ENCODE data around the gene LUC7L3.
"Not testable (repeated sequence)": the region's sequence is repeated elsewhere in the genome, so short reads cannot be mapped to it uniquely, and the experiment has no call there.

LUC7L3 gene, protein sequence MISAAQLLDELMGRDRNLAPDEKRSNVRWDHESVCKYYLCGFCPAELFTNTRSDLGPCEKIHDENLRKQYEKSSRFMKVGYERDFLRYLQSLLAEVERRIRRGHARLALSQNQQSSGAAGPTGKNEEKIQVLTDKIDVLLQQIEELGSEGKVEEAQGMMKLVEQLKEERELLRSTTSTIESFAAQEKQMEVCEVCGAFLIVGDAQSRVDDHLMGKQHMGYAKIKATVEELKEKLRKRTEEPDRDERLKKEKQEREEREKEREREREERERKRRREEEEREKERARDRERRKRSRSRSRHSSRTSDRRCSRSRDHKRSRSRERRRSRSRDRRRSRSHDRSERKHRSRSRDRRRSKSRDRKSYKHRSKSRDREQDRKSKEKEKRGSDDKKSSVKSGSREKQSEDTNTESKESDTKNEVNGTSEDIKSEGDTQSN
- total RNA-seq, result 15.0 to 66.5 (median 38.5) reads per million in 18 experiments

DNA sequence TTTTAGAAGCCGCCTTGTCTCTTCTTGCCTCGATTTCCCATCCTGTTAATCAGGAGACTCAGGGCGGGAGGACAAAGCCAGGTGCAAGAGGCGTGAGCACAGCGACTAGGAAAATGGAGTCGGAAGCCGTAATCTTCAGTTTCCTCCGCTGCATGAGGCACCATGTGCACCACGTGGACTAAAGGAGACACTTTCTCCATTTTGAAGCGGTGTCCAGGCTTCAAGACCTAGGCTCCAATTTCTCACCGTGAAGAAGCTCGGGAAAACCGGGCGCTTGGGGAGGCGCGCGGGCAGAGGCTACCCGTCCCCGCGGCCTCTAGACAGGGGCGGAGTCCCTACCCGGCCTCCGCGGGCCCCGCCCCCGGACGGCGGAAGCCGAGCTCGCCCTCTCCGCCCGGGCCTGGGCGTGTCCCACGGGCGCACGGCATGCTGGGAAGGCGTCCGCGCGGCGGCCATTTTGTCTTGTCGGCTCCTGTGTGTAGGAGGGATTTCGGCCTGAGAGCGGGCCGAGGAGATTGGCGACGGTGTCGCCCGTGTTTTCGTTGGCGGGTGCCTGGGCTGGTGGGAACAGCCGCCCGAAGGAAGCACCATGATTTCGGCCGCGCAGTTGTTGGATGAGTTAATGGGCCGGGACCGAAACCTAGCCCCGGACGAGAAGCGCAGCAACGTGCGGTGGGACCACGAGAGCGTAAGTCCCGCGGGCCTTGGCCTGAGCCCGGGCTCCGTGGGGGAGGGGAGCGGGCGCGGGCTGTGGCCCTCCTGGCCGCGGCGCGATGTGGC, at the start of gene LUC7L3:
Gene LUC7L3, plus strand, starts transcription at position 460 of the 780 bp plus-strand sequence. Its CDS starts 130 bp downstream, at position 590.
- peak; percentile 94 to 95 for DNase-seq

DNA sequence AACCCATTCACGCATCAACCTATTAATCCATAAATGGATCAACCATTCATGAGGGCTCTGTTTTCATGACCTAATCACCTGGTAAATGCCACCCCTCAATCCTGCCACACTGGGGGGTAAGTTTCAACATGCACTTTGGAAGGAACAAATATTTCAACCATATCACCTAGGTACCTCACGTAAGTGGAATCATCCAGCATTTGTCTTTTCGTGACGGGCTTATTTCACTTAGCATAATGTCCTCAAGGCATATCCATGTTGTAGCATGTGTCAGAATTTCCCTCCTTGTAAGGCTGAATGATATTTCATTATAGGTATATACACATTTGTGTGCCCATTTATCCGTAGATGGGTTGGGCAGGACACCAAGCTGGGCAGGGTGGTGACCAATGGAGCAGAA, 47.3 kb upstream of the LUC7L3 start:
- no peak for DNase-seq

DNA sequence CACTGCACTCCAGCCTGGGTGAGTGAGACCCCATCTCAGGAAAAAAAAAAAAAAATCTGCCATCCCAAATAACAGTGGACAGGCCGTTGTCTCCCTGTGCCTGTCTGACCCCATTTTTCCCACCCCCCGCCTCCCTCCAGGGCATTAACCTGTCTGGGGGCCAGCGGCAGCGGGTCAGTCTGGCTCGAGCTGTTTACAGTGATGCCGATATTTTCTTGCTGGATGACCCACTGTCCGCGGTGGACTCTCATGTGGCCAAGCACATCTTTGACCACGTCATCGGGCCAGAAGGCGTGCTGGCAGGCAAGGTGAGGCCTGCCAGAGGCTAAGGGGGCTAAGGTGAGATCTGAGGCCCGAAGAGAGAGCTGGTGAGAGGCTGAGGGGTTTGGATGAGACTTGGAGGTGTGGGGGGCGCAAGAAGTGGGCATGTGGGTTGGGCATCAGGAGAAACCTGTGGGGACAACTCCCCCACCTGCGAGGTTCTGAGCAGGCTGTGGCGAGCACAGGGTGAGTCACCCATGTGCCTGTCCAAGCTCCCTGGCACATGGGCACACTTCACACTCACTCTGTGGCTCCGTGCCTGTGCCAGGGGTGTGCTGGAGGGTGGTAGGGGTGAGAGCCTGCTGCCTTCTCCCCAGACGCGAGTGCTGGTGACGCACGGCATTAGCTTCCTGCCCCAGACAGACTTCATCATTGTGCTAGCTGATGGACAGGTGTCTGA, 46.4 kb upstream of the LUC7L3 start:
- DNase-seq, result no peak

DNA sequence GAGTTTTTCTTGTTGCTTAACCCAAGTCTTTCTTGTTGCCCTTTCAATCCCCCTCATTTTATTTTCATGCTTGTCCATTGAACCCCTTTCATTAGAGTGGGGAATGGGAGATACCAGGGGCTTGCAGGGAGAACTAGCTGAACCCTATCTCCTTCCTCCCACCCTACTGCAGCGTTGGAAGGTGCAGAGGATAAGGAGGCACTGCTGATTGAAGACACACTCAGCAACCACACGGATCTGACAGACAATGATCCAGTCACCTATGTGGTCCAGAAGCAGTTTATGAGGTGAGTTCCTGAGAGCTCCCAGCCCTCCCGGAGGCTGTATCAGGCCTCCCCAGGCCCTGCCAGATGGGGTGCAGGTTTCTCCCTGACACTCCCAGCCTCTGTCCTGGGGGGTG, 44.2 kb upstream of the LUC7L3 start:
- DNase-seq, result no peak

DNA sequence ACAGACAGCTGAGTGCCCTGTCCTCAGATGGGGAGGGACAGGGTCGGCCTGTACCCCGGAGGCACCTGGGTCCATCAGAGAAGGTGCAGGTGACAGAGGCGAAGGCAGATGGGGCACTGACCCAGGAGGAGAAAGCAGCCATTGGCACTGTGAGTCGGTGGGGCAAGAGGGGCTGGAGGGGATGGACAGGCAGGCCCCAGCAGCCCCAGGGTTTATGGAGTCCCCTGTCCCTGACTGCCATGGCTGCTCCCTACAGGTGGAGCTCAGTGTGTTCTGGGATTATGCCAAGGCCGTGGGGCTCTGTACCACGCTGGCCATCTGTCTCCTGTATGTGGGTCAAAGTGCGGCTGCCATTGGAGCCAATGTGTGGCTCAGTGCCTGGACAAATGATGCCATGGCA, 43.8 kb upstream of the LUC7L3 start:
- no peak for DNase-seq

DNA sequence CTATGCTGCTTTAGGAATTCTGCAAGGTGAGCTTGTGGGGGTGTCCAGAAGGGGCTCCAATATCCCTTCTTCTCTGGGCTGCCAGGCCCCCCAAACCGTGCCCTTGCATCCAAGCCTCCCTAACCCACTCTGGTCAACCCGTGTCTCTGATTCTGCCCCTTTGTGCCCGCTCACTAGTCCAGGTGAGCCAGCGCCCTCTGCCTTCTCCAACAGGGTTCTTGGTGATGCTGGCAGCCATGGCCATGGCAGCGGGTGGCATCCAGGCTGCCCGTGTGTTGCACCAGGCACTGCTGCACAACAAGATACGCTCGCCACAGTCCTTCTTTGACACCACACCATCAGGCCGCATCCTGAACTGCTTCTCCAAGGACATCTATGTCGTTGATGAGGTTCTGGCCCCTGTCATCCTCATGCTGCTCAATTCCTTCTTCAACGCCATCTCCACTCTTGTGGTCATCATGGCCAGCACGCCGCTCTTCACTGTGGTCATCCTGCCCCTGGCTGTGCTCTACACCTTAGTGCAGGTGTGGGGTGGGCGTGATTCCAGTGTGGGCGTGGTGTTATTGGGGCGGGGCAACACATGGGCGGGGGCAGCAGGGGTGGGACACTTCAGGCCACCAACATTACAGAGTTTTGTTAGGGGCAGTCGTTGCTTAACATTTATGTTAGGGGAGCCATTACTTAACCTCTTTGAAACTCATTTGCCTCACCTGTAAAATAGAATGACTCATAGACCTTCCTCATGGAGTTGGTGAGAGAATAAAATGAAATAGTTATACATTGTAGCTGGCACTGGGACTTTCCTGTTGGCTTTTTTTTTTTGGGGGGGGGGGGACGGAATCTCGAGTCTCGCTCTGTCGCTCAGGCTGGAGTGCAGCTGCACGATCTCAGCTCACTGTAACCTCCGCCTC, 43.1 kb upstream of the LUC7L3 start:
- DNase-seq, result no peak

DNA sequence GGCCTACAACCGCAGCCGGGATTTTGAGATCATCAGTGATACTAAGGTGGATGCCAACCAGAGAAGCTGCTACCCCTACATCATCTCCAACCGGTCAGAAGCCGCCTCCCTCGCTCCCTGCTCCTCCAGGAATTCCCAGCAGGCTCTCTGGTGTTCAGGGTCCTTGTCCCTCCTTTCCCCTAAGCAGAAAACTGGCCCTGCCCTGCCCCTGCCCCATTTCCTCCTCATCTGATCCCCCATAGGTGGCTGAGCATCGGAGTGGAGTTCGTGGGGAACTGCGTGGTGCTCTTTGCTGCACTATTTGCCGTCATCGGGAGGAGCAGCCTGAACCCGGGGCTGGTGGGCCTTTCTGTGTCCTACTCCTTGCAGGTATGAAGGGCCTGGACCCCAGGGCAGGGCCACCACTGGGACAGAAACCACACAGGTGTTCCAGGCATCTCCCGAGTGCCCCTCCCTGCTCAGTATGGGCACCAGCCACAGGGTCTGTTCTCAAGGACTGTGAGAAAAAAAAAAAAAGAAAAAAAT, 41.5 kb upstream of the LUC7L3 start:
- no peak for DNase-seq

DNA sequence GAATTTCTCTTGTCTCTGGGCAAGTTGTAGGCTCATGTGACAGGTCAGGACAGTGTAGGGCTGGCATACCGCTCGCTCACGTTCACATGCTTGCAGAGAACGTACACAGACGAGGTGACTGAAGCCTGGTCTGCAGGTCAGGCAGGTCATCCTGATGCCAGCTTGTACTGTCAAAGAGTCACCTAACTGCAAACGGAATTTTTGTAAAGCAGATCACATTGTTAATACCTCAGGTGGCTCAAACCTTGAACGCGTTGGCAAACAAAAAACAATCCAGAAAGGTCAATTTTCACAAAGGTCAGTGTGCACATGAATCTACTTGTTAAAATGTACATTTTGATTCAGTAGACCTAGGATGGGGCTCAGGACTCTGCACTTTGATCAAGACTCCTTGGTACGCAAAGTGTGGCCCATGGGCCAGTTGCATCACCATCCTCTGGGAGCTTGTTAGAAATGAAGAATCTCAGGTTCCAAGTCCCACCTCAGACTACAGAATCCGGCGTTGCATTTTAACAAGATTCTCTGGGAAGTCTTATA, 40.3 kb upstream of the LUC7L3 start:
- DNase-seq, result no peak

DNA sequence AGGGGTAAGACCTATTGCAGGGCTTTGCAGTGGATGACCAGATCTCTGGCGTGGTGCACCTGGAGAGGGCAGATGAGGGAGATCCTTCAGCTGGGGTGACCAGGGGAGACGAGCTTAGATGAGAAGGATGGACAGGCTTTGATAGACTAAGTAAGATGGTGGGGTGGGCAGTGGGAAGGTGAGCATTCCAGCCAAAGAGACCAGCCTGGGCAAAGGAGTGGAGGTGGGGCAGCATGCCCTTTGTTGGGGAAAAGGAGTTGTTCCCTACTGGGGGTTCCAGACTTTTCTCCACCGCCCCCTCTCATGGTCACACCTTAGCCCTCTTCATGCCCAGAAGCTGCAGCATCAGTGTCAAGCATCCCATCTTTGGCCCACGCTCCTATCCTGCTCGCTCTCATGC, 39.3 kb upstream of the LUC7L3 start:
- DNase-seq, result no peak

DNA sequence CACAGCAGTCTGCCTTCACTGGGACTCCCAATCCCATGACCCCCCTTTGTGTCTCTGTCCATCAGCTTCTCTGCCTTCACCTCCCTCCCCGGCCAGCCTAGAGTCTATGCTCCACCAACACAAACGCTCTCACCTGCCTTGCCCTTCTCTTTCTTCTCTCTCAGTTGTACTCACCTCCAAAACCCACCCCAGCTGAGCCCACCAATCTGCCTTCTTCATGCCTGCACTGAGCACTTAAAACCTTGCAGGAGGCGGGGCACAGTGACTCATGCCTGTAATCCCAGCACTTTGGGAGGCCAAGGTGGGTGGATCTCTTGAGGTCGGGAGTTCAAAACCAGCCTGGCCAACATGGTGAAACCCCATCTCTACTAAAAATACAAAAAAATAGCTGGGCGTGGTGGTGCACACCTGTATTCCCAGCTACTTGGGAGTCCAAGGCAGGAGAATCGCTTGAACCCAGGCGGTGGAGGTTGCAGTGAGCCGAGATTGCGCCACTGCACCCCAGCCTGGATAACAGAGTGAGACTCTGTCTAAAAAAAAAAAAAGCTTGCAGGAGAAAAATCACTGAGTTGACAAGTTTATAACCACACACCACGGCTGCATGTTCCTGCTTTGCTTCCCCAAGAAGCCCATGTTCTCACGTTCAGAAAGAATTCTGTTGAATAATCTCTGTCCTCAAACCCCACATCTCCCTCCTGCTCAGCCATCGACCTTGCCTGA, 38.7 kb upstream of the LUC7L3 start:
- DNase-seq, result not testable (repeated sequence)

DNA sequence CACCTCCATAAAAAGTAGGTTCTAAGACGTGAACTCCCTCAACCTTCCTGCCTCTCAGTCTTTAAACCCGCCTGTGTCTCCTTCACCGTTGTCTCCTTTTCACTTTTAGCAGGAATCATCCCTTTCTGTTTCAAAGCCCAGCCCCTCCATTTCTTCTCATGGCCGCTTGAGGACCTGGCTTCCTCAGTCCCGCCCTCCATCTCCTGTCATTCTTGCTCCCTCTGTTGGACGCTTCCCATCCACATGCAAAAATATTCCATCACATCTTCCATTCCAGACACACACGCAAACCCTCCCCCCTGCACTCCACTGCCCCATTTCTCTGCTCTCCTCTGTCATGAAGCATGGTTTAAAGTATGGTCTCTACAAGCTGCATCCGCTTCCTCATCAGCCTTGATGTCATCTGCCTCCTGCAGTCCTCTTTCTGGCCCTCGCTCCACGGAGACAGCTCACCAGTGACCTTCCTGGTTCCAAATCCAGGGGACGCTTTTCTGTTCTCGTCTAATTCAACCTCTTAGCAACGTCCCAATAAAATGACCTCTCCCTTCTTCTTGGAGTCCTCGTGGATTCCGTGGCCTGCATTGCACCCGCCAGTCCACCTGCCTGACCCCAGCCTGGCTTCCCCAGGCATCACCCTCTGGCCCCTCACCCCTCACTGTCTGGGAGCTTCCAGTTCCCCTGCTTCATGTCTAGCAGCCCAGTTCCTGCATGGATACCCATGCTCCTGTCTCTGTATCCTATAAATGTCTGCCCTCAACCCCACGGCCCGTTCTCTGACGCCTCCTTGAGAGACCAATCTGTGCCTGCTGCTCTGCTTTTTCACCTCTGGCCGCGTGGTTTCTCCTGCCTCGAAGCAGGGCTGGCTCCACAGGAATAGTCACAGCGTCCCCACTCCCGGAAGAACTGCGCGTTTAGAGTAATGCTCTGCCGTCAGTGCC, 37.9 kb upstream of the LUC7L3 start:
- peak; percentile 58 to 61 for DNase-seq

DNA sequence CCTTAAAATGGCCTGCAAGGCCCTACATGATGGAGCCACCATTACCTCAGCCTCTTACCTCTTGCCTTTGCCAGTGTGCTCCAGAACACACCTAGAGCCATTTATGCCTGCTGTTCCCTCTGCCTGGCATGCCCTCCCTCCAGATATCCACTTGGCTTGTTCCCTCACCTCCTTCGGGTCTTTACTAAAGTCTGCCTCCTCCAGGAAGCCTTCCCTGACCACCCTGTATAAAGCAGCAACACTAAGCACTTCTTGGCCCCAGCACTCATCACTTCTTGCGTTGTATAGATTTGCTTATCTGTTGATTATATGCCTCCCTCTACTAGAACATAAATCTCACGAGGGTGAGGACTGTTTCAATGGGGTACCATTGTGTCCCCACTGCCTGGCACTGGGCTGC, 37.0 kb upstream of the LUC7L3 start:
- no peak for DNase-seq

DNA sequence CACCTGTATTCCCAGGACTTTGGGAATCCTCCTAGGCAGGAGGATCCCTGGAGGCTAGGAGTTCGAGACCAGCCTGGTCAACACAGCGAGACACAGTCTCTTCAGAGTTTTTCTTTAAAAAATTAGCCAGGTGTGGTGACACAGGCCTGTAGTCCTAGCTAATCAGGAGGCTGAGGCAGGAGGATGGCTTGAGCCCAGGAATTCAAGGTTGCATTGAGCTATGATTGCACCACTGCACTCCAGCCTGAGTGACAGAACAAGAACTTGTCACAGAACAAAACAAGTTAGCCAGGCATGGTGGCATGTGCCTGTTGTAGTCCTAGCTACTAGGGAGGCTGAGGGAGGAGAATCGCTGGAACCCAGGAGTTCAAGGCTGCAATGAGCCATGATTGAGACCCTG, 36.5 kb upstream of the LUC7L3 start:
- no peak for DNase-seq

DNA sequence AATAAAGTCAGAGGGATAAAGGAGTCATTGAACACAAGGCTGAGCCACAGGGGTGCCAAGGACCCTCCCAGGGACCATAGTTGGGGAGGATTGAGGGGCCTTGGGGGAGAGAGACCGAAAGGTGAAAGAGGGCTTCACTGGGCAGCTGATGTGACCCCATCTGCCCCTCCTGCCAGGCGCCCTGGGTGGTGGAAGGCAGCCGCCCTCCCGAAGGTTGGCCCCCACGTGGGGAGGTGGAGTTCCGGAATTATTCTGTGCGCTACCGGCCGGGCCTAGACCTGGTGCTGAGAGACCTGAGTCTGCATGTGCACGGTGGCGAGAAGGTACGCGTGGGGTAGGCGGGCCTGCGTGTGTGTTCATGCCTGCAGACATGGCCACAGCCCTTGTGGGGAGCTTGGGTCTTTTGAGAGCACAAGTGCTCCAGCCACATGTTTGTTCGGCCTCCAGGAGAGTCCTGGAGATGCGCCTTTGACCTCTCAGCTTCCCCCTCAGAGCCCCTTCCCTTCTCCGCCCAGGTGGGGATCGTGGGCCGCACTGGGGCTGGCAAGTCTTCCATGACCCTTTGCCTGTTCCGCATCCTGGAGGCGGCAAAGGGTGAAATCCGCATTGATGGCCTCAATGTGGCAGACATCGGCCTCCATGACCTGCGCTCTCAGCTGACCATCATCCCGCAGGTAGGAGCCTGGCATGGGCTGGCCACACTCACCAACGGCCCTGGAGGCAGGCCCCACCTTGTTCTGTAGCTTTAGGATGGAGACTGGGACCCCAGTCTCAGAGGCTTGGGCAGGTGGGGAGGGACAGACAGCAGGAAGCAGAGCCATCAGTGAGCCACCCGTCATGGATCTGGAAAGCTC, 35.7 kb upstream of the LUC7L3 start:
- no peak for DNase-seq

DNA sequence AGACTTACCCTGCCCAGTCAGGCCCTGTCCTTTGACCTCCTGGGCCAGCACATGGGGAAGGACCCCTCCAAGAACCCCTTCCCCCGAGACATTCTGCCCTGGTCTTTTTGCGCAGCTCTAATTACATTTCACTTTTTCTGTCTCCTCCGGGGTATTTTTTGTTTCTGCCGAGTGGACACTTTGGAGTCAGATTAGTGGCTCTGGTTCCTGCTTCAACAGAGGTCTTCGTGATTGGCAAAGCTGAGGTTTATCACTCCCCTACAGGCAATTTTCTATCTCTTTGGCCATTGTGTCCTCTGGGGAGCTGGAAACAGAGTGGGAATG, 35.2 kb upstream of the LUC7L3 start:
- no peak for DNase-seq

DNA sequence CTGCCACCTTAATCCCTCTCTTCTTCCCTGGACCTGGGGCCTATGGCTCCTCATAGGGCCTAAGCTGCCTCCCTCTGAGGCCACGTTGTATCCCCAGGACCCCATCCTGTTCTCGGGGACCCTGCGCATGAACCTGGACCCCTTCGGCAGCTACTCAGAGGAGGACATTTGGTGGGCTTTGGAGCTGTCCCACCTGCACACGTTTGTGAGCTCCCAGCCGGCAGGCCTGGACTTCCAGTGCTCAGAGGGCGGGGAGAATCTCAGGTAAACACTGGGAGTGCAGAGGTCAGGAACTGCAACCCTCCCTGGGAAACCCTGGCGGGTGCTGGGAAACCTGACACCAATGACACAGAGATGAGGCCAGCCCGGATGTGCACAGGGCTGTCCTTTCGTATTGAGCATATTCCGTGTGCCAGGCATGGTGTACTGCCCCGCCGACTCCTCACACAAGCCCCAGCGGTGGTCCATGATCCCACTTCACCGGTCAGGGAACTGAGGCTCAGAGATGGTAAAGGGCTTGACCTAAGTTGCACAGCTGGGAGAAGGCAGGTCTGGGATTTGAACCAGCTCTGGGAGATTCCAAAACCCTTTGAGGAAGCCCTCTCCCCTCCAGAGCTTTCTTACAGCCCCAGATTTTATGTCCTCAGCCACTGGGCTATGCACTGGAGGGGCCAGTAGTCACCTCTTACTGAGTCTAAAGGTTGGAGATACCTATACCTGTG, 34.6 kb upstream of the LUC7L3 start:
- DNase-seq, result no peak

DNA sequence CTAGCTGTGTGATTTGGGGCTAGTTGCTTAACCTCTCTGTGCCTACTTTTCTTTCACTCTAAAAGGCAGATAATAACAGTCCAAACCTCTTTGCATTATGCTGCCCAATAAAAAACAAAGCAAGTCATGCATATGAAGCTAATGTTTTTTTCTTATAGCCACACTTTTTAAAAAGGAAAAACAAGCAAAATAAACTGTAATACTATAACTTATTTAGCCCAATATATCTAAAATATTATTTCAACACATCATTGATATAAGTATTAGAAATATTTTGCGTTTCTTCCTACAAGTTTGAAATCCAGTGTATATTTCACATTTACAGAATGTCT, 34.1 kb upstream of the LUC7L3 start:
- no peak for DNase-seq

All from inflammatory macrophage (primary cell).